GM18498 (cell line): ENCODE measurements around the gene RPL26.

ENCODE experiments used
- ATAC-seq: cut with Tn5 transposase; IDR thresholded peaks from one replicate; pipeline ENCODE4 v1.9.1; 2021; ENCODE audit warnings: mild to moderate bottlenecking, moderate library complexity; ENCODE audit not compliant: unreplicated experiment

The RPL26 gene

DNA sequence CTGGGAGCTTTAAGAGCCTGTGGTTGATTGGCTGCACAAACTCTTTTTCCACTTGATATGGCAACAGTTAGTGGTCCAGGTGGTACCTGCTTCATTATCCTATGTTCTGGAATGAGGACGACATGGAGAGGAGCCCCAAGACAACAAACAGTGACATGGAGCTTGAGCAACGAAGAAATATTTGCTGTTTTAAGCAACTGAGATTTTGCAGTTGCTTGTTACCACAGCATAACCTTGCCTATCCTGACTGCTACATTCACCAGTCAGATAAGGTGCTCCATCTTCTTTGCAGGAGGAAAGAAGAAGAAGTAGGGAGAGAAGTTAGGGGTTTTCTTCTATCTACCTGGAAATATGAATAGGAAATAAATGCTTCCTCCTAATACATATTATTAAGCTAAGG lies 50.9 kb downstream of the RPL26 start:
- no peak for ATAC-seq
